IPS-18a (cell line): Measurements from ENCODE around the gene PIAS2.
"Not testable (repeated sequence)": the region's sequence is repeated elsewhere in the genome, so short reads cannot be mapped to it uniquely, and the experiment has no call there.

Source experiments
- H3K27ac ChIP-seq: one replicate; pipeline ENCODE4 v1.5.1; 2013; ENCODE audit warnings: low read length
- H3K27me3 ChIP-seq: one replicate; pipeline ENCODE4 v1.6.1; 2013; ENCODE audit warnings: mild to moderate bottlenecking, low read length; ENCODE audit not compliant: control insufficient read depth, insufficient read depth
- H3K36me3 ChIP-seq: one replicate; pipeline ENCODE4 v1.6.1; 2013; ENCODE audit warnings: low read depth, low read length; ENCODE audit not compliant: control insufficient read depth
- H3K4me1 ChIP-seq: one replicate; pipeline ENCODE4 v1.6.1; 2013; ENCODE audit warnings: low read depth, low read length; ENCODE audit not compliant: control insufficient read depth
- H3K4me3 ChIP-seq: one replicate; pipeline ENCODE4 v1.5.1; 2013; ENCODE audit warnings: low read length
- H3K9ac ChIP-seq: one replicate; pipeline ENCODE4 v1.6.1; 2013; ENCODE audit warnings: mild to moderate bottlenecking, low read length, moderate library complexity
- H3K9me3 ChIP-seq: one replicate; pipeline ENCODE4 v1.6.1; 2013; ENCODE audit warnings: low read depth, low read length; ENCODE audit not compliant: control insufficient read depth

Gene PIAS2

DNA sequence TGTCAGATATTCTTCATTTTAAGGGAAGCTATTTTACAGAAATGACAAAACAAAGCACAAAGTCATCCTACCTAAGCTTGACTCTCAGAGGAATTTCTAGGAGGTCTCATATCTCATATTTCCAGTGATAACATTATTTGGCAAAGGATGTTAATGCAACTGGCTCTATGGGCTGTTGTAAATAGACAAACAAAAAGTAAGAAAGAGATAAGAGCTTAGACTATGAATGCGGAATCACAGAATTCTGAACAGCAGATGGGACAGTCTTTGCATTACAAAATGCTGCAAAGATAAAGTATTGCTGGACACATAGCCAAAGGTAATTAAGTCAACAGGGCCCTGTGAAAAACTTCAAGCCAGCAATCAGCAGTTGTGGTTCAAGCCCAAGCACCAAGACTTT, 23.9 kb downstream of the PIAS2 start:
- H3K4me1 ChIP-seq, result peaks cover 4% of the 10 kb centered on the region
- peaks cover 23% of the 10 kb centered on the region for H3K36me3 ChIP-seq
- H3K9ac ChIP-seq, result no peak overlapping the region
- peaks cover 22% of the 10 kb centered on the region for H3K9me3 ChIP-seq
- H3K27me3 ChIP-seq, result no peaks in the 10 kb centered on the region
- no peak overlapping the region for H3K27ac ChIP-seq
- no peak overlapping the region for H3K4me3 ChIP-seq

DNA sequence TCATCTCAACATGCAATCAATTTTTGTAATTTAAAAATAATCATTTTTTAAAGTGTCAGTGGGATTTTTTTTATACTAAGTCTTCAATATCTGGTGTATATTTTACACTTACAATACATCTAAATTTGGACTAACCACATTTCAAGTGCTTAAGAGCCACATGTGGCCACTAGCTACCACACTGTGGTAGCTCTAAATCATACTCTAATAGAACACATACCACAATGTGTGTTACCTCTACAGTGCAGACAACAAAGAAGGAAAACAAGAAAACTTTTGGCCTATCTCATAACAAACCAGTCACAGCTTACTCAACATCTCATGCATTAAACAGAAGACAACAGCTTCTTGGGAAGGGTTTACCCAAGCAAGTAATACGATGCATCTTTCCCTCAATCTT, 24.5 kb downstream of the PIAS2 start:
- peaks cover 4% of the 10 kb centered on the region for H3K4me1 ChIP-seq
- H3K9ac ChIP-seq, result no peak overlapping the region
- no peak overlapping the region for H3K27ac ChIP-seq
- H3K4me3 ChIP-seq, result no peak overlapping the region
- peaks cover 28% of the 10 kb centered on the region for H3K9me3 ChIP-seq
- peaks cover 25% of the 10 kb centered on the region for H3K36me3 ChIP-seq
- H3K27me3 ChIP-seq, result no peaks in the 10 kb centered on the region

DNA sequence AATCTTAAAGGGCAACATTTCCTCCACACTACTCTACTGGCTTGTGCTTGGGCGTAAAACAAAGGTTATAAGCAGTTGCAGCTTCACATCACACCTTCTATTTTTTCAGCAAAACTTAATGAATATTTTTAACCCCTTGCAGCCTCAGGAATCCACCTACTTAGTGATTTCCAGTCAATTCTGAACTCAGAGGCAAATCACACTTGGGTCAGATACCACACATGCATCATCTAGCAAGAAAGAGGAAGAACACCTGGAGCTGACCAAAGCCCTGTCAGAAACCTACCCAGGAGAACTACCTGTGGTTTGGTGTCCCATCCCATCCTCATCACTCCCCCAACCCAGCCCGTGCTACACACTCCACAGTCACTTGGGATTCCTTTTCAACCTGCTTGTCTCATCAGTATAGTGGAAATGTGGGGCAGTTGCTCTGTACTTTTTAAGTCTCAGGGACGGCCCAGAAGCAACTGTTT, 25.5 kb downstream of the PIAS2 start:
- H3K27me3 ChIP-seq, result no peaks in the 10 kb centered on the region
- H3K9ac ChIP-seq, result no peak overlapping the region
- H3K27ac ChIP-seq, result no peak overlapping the region
- no peak overlapping the region for H3K4me3 ChIP-seq
- H3K9me3 ChIP-seq, result peaks cover 36% of the 10 kb centered on the region
- H3K36me3 ChIP-seq, result peaks cover 25% of the 10 kb centered on the region
- H3K4me1 ChIP-seq, result peaks cover 4% of the 10 kb centered on the region

GRCh38 chr18:46888965-46889364, 28.3 kb downstream of the PIAS2 start:
- Histone ChIP-seq H3K9ac (no peak overlapping the region), H3K9me3 (peaks cover 36% of the 10 kb centered on the region), H3K27me3 (no peaks in the 10 kb centered on the region), H3K4me1 (no peaks in the 10 kb centered on the region), H3K36me3 (peaks cover 25% of the 10 kb centered on the region), H3K4me3 (no peak overlapping the region), H3K27ac (no peak overlapping the region)

GRCh38 chr18:46886893-46887292, 30.4 kb downstream of the PIAS2 start:
- Histone ChIP-seq H3K9ac (no peak overlapping the region), H3K36me3 (peaks cover 25% of the 10 kb centered on the region), H3K9me3 (peaks cover 36% of the 10 kb centered on the region), H3K27ac (no peak overlapping the region), H3K27me3 (no peaks in the 10 kb centered on the region), H3K4me3 (no peak overlapping the region), H3K4me1 (no peaks in the 10 kb centered on the region)

DNA sequence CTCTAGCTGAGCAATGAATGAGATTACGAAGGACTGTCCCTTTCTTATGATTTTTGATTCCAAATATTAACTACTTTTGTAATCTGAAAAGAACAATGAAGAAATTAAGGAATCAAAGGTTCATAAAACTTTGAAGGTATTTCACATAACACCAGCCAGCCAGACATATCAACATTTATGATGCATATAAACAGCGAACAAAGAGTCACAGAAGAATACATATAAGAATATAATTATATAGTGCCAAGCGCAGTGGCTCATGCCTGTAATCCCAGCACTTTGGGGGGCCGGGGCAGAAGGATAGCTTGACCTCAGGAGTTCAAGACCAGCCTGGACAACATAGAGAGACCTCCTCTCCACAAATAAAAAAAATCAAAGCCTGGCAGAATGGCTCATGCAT, 34.1 kb downstream of the PIAS2 start:
- no peaks in the 10 kb centered on the region for H3K4me1 ChIP-seq
- H3K27me3 ChIP-seq, result no peaks in the 10 kb centered on the region
- H3K9me3 ChIP-seq, result peaks cover 24% of the 10 kb centered on the region
- no peaks in the 10 kb centered on the region for H3K36me3 ChIP-seq
- H3K27ac ChIP-seq, result no peak overlapping the region
- no peak overlapping the region for H3K4me3 ChIP-seq
- H3K9ac ChIP-seq, result no peak overlapping the region

DNA sequence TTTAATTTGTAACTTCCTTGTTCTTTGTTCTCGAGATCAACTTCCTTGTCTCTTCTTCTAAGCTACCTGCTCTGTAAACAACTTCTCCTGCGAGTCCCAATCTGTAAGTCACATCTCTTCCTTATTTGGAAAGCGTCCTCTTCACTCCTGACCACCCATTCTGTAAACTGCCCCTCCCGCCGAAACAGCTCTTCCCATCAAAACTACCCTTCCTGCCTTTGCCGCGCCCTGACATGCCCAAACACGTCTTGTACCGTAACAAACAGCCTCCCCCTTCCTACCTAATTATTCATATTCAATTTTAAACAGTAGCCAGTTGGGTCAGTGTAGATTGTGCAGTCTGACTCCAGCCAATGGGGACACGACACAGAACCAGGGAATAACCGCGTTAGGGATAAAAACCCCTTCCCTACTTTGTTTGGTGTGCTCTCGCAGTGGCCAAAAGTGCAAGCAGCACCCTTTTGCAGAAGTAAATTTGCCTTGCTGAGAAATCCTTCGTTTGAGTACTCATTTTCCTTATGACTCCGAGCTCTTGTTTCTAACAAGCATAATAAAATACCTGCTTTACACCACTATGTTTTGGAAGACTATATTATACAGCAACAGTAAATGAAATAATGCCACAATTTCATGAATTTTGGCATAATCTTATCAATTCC, 39.8 kb downstream of the PIAS2 start:
- no peaks in the 10 kb centered on the region for H3K4me1 ChIP-seq
- no peak overlapping the region for H3K4me3 ChIP-seq
- H3K27ac ChIP-seq, result no peak overlapping the region
- no peak overlapping the region for H3K9ac ChIP-seq
- no peaks in the 10 kb centered on the region for H3K36me3 ChIP-seq
- H3K9me3 ChIP-seq, result peaks cover 16% of the 10 kb centered on the region
- no peaks in the 10 kb centered on the region for H3K27me3 ChIP-seq

DNA sequence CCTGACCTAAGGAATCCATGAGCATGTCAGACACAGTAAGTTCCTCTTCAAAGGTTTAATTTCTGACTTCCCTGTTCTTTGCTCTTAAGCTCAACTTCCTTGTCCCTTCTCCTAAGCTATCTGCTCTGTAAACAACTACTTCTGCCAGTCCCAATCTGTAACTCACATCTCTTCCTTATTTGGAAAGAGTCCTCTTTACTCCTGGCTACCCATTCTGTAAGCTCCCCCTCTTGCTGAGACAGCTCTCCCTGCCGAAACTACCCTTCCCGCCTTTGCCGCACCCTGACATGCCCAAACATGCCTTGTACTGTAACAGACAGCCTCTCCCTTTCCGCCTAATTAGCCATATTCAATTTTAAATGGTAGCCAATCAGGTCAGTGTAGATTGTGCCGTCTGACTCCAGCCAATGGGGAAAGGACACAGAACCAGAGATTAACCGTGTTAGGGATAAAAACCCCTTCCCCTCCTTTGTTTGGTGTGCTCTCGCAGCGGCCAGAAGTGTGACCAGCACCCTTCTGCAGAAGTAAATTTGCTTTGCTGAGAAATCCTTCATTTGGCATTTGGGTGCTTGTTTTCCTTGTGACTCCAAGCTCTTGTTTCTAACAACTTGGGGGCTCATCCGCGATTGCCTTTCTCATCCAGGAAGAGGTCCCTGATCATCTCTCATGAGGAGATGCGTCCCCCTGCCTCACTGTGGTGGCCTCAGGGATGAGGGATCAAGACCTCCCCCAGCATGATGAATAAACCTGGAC, 49.0 kb downstream of the PIAS2 start:
- no peak overlapping the region for H3K27ac ChIP-seq
- peak overlapping the region; percentile 42 for H3K4me3 ChIP-seq
- peak overlapping the region; percentile 37 for H3K9ac ChIP-seq
- no peaks in the 10 kb centered on the region for H3K27me3 ChIP-seq
- no peaks in the 10 kb centered on the region for H3K36me3 ChIP-seq
- peaks cover 5% of the 10 kb centered on the region for H3K9me3 ChIP-seq
- H3K4me1 ChIP-seq, result peaks cover 14% of the 10 kb centered on the region

GRCh38 chr18:46867367-46868143, 49.8 kb downstream of the PIAS2 start:
- H3K4me3 ChIP-seq, result no peak overlapping the region
- H3K9me3 ChIP-seq, result peaks cover 5% of the 10 kb centered on the region
- H3K4me1 ChIP-seq, result peaks cover 14% of the 10 kb centered on the region
- H3K36me3 ChIP-seq, result no peaks in the 10 kb centered on the region
- no peak overlapping the region for H3K9ac ChIP-seq
- H3K27me3 ChIP-seq, result no peaks in the 10 kb centered on the region
- no peak overlapping the region for H3K27ac ChIP-seq

DNA sequence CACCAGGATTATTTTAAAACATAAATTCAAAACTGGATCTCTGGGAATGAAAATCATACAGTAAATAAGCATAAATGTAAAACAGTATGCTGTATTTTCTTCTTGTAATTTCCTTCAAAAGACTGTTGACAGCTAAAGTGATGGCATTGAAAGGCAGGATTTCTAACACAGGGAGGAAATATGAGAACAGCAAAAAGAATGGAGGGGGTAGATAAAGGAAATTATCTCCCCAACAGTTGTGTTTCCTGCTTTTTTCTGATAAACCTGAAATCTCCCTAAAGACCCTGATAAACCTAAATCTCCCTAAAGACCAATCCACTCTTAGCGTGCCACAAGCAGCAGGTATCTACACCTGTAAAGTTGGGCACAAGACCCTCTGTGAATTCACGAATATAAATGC, 50.8 kb downstream of the PIAS2 start:
- no peaks in the 10 kb centered on the region for H3K36me3 ChIP-seq
- H3K4me3 ChIP-seq, result no peak overlapping the region
- H3K9ac ChIP-seq, result no peak overlapping the region
- H3K27ac ChIP-seq, result no peak overlapping the region
- peaks cover 14% of the 10 kb centered on the region for H3K4me1 ChIP-seq
- peaks cover 5% of the 10 kb centered on the region for H3K9me3 ChIP-seq
- H3K27me3 ChIP-seq, result no peaks in the 10 kb centered on the region

- H3K27me3 ChIP-seq, H3K9me3 ChIP-seq, H3K36me3 ChIP-seq, H3K4me3 ChIP-seq, H3K9ac ChIP-seq, H3K27ac ChIP-seq: not testable (repeated sequence)
- peaks cover 14% of the 10 kb centered on the region for H3K4me1 ChIP-seq
Measured at GRCh38 chr18:46865245-46865644, 52.1 kb downstream of the PIAS2 start.
